NCI-H748 (cell line): ENCODE data around the gene HOXD8.

Source experiments
- DNase-seq: peaks from one replicate; lab custom pipeline; 2025; ENCODE audit not compliant: unreplicated experiment; lab: John Stamatoyannopoulos, UW

Gene HOXD8

GRCh38 chr2:176090862-176091261 lies 38.6 kb upstream of the HOXD8 start:
- DNase-seq: no peak

GRCh38 chr2:176091329-176092258 lies 37.9 kb upstream of the HOXD8 start:
- DNase-seq: no peak

GRCh38 chr2:176092270-176093144 lies 37.0 kb upstream of the HOXD8 start, which contains the start of gene HOXD13:
Gene HOXD13 (plus strand): TSS chr2:176092721. CDS start chr2:176092891, 170 bp downstream.
- peak; percentile 34 for DNase-seq

- DNase-seq: peak; percentile 55
Measured at GRCh38 chr2:176093145-176093897, 36.2 kb upstream of the HOXD8 start.

- DNase-seq: no peak
Measured at GRCh38 chr2:176093898-176094249, 35.6 kb upstream of the HOXD8 start.

GRCh38 chr2:176094349-176094748 lies 35.2 kb upstream of the HOXD8 start:
- DNase-seq: no peak

GRCh38 chr2:176095421-176095820 lies 34.1 kb upstream of the HOXD8 start:
- no peak for DNase-seq

- DNase-seq: no peak
Measured at GRCh38 chr2:176096243-176096985, 33.1 kb upstream of the HOXD8 start.

GRCh38 chr2:176096986-176097819 lies 32.3 kb upstream of the HOXD8 start:
- DNase-seq: peak; percentile 96

- no peak for DNase-seq
Measured at GRCh38 chr2:176097820-176098365, 31.6 kb upstream of the HOXD8 start.

- peak; percentile 75 for DNase-seq
Measured at GRCh38 chr2:176098366-176099158, 30.9 kb upstream of the HOXD8 start.

GRCh38 chr2:176099159-176099727 lies 30.3 kb upstream of the HOXD8 start:
- DNase-seq: no peak

- no peak for DNase-seq
Measured at GRCh38 chr2:176099728-176100546, 29.6 kb upstream of the HOXD8 start, which contains the start of gene HOXD12. Gene HOXD12 (plus strand): TSS chr2:176099795. CDS start chr2:176099802, 7 bp downstream.

GRCh38 chr2:176100547-176101140 lies 28.9 kb upstream of the HOXD8 start:
- DNase-seq: no peak

- DNase-seq: no peak
Measured at GRCh38 chr2:176101216-176101830, 28.2 kb upstream of the HOXD8 start.

GRCh38 chr2:176101842-176102241 lies 27.7 kb upstream of the HOXD8 start:
- DNase-seq: no peak
